GM21515 (cell line): ENCODE results near the gene ASB3.
"Not testable (repeated sequence)": the region's sequence is repeated elsewhere in the genome, so short reads cannot be mapped to it uniquely, and the experiment has no call there.

Experiments
- ATAC-seq: cut with Tn5 transposase; IDR thresholded peaks from one replicate; pipeline ENCODE4 v1.9.1; 2021; ENCODE audit not compliant: unreplicated experiment

Gene ASB3

GRCh38 chr2:53660886-53661285, 125.9 kb downstream of the ASB3 start:
- ATAC-seq: no peak

- ATAC-seq: not testable (repeated sequence)
Observed at GRCh38 chr2:53658474-53658873, 128.3 kb downstream of the ASB3 start.

GRCh38 chr2:53655256-53655655, 131.5 kb downstream of the ASB3 start:
- no peak for ATAC-seq

GRCh38 chr2:53654396-53654795, 132.4 kb downstream of the ASB3 start:
- no peak for ATAC-seq

GRCh38 chr2:53652131-53652530, 134.6 kb downstream of the ASB3 start:
- no peak for ATAC-seq

- no peak for ATAC-seq
Observed at GRCh38 chr2:53646788-53647187, 140.0 kb downstream of the ASB3 start.

- no peak for ATAC-seq
Observed at GRCh38 chr2:53641290-53641689, 145.5 kb downstream of the ASB3 start.

GRCh38 chr2:53640466-53640865, 146.3 kb downstream of the ASB3 start:
- ATAC-seq: no peak

- no peak for ATAC-seq
Observed at GRCh38 chr2:53636596-53636995, 150.2 kb downstream of the ASB3 start.

GRCh38 chr2:53636109-53636508, 150.6 kb downstream of the ASB3 start:
- no peak for ATAC-seq

- peak; percentile 52 for ATAC-seq
Observed at GRCh38 chr2:53635694-53636093, 151.1 kb downstream of the ASB3 start.

- no peak for ATAC-seq
Observed at GRCh38 chr2:53633441-53633840, 153.3 kb downstream of the ASB3 start.

- no peak for ATAC-seq
Observed at GRCh38 chr2:53632714-53633113, 154.0 kb downstream of the ASB3 start.

GRCh38 chr2:53632126-53632460, 154.7 kb downstream of the ASB3 start:
- ATAC-seq: no peak

GRCh38 chr2:53631313-53632125, 155.2 kb downstream of the ASB3 start:
- ATAC-seq: no peak

- no peak for ATAC-seq
Observed at GRCh38 chr2:53630026-53630606, 156.6 kb downstream of the ASB3 start.

- no peak for ATAC-seq
Observed at GRCh38 chr2:53629501-53629900, 157.3 kb downstream of the ASB3 start.

GRCh38 chr2:53629001-53629400, 157.8 kb downstream of the ASB3 start:
- ATAC-seq: no peak

GRCh38 chr2:53622141-53622540, 164.6 kb downstream of the ASB3 start:
- no peak for ATAC-seq

GRCh38 chr2:53620981-53621380, 165.8 kb downstream of the ASB3 start:
- ATAC-seq: no peak
